Right atrium auricular region (tissue), 2 donors: ENCODE data around the gene CLDN24. TPM values are rescaled to one million over a fixed set of nuclear protein-coding genes. Genes with fewer than 3 reads are reported as not detected.

Source experiments
- DNase-seq: peaks from one replicate; pipeline ENCODE4 v3.0.0-alpha.2; 2019; ENCODE audit warnings: low spot score
- H3K27ac ChIP-seq, 2 donors: fragments of 200-600 bp; sonication (generic); 1 replicate in 1 of 2; 2 replicates in 1 of 2; pipeline ENCODE4 v1.5.1; 2016 to 2019
- H3K27me3 ChIP-seq, 2 donors: fragments of 200-600 bp; sonication (generic); one replicate each; pipeline versions ENCODE4 v1.5.1 to v1.6.0; 2017 to 2019
- H3K36me3 ChIP-seq: fragments of 200-600 bp; sonication (generic); one replicate; pipeline ENCODE4 v1.5.1; 2016
- H3K4me1 ChIP-seq, 2 donors: fragments of 200-600 bp; sonication (generic); one replicate each; pipeline versions ENCODE4 v1.5.1 to v1.6.0; 2017 to 2019
- H3K4me3 ChIP-seq, 2 donors: fragments of 200-600 bp; sonication (generic); 1 replicate in 1 of 2; 2 replicates in 1 of 2; pipeline ENCODE4 v1.5.1; 2017 to 2019; ENCODE audit warnings: mild to moderate bottlenecking in 1 of 2, moderate library complexity in 1 of 2
- H3K9me3 ChIP-seq, 2 donors: fragments of 200-600 bp; sonication (generic); one replicate each; pipeline ENCODE4 v1.5.1; 2019
- total RNA-seq, 2 donors: library from RNA; depleted of rRNA; stranded (reverse); fragments of >200 nt; gene quantifications; one replicate each; pipeline ENCODE4 v1.1.0, GENCODE V29; 2016
- TF ChIP-seq, protein P1 (sequence below), 2 donors: fragments of 200-600 bp; sonication (generic); IDR thresholded peaks; one replicate each; pipeline ENCODE4 v1.5.1; 2019; ENCODE audit warnings: antibody characterized with exemption in 2 of 2

Gene CLDN24
- total RNA-seq, 2 donors from 2014 or later, result not detected

DNA sequence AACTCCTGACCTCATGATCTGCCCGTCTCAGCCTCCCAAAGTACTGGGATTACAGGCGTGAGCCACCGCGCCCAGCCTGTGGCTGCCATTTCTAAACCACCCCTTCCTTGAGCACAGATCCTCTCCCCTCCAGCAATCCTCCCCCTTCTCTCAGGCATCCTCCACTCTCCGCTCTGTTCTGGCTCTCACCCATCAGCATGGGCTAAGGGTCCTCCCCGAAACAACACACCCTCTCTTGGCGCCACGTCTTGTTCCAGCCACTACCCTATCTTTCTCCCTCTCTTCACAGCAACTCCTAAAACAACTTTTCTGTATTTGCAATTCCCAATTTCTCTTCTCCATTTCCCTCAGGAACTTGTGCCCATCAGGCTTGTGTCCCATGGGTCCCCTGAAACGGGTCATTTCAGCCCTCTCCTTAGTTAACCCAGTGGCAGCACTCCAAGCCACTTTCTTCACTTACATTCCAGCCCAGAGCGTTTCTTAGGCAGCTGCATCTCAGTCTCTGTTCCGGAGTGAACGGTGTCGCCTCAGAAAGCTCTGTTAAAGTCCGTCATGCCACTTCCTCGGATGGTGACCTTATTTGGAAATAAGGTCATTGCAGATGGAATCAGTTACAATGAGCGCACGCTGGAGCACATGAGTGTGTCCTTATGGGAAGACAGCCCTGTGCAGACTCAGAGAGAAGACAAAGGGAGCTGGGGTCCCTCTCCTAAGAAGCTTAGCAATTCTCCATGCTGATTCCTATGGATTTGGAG lies 28.3 kb upstream of the CLDN24 start:
- H3K27me3 ChIP-seq, result no peaks in the 10 kb centered on the region
- no peak overlapping the region for H3K4me3 ChIP-seq
- TF ChIP-seq, protein P1, sequence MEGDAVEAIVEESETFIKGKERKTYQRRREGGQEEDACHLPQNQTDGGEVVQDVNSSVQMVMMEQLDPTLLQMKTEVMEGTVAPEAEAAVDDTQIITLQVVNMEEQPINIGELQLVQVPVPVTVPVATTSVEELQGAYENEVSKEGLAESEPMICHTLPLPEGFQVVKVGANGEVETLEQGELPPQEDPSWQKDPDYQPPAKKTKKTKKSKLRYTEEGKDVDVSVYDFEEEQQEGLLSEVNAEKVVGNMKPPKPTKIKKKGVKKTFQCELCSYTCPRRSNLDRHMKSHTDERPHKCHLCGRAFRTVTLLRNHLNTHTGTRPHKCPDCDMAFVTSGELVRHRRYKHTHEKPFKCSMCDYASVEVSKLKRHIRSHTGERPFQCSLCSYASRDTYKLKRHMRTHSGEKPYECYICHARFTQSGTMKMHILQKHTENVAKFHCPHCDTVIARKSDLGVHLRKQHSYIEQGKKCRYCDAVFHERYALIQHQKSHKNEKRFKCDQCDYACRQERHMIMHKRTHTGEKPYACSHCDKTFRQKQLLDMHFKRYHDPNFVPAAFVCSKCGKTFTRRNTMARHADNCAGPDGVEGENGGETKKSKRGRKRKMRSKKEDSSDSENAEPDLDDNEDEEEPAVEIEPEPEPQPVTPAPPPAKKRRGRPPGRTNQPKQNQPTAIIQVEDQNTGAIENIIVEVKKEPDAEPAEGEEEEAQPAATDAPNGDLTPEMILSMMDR (IDR thresholded peaks at IDR 0.05), result no peak
- no peaks in the 10 kb centered on the region for H3K9me3 ChIP-seq
- H3K4me1 ChIP-seq, result no peaks in the 10 kb centered on the region
- no peaks in the 10 kb centered on the region for H3K36me3 ChIP-seq
- DNase-seq, result no peak
- no peak overlapping the region for H3K27ac ChIP-seq

DNA sequence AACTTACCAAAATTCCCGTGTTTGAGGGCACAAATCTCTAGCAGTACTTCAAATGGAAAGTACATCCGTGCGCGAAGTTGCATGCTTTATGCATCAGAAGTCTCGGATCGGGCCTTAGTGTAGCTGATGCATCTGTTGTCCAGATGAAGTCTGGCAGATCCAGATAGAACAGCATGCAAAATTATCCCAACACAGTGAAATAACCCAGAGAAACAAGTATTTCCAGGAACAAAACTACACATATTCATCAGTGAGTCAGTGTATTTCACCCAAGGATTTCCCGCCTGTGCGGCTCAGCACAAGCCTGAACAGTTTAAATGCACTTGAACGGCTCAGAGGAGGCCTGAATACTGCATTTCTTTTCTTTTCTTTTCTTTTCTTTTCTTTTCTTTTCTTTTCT lies 27.4 kb upstream of the CLDN24 start:
- H3K4me1 ChIP-seq, result no peaks in the 10 kb centered on the region
- no peak overlapping the region for H3K4me3 ChIP-seq
- no peaks in the 10 kb centered on the region for H3K9me3 ChIP-seq
- no peak for DNase-seq
- H3K27me3 ChIP-seq, result no peaks in the 10 kb centered on the region
- TF ChIP-seq, protein P1 (IDR thresholded peaks at IDR 0.05), result no peak
- H3K36me3 ChIP-seq, result no peaks in the 10 kb centered on the region
- H3K27ac ChIP-seq, result no peak overlapping the region

DNA sequence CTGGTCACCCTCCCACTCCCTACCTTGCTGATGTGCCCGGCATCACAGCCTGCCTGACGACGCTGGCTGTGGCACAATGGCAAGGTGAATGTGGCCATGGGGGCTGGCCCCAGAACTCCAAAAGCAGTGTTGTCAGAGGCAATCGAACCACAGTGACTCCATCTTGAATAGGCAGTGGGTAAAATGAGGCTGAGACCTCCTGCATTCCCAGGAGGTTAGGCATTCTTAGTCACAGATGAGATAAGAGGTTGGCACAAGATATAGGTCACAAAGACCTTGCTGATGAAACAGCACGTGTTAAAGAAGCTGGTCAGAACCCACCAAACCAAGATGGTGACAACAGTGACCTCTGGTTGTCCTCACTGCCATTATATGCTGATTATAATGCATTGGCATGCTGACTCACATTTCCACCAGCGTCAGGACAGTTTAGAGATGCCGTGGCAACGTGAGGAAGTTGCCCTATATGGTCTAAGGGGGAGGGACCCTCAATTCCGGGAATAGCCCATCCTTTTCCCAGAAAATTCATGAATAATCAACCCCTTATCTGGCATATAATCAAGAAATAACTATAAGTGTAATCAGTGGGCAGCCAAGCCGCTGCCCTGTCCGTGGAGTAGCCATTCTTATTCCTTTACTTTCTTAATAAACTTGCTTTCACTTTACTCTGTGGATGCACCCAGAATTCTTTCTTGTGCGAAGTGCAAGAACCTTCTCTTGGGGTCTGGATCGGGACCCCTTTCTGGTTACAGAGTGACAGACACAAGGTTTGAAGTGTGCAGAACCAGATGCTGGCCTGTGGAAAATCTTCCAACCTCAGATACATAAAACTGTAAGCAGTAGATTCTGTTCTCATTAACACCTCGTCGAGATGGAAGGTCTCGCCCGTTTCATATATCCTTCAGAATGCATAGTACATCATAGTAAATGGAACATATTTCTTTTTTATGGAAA lies 26.8 kb upstream of the CLDN24 start:
- no peak for DNase-seq

DNA sequence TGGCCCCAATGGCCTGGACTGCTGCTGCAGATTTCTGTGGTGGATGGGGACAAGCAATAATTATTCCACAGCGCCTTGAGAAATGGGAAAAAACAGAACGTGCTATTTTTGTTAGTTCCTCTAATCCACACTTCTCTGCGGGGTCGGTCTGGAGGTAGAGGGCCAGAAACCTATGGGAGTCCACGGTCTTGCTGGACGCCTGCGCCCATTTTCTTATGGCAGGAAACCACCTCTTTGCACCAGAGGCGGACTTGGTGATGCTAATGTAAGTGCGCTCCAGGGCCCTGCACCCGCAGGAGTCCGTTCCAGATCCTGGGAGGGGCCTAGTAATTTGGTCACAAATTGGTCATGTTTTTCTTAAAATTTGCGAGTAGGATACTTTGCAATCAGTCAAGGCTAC lies 25.9 kb upstream of the CLDN24 start:
- H3K9me3 ChIP-seq, result no peaks in the 10 kb centered on the region
- H3K27ac ChIP-seq, result no peak overlapping the region
- H3K4me1 ChIP-seq, result peaks cover 0 to 1% of the 10 kb centered on the region in 2 donors
- no peaks in the 10 kb centered on the region for H3K36me3 ChIP-seq
- no peaks in the 10 kb centered on the region for H3K27me3 ChIP-seq
- no peak overlapping the region for H3K4me3 ChIP-seq
- TF ChIP-seq, protein P1 (IDR thresholded peaks at IDR 0.05), result no peak
- no peak for DNase-seq

More for the DNA sequence above, 26.8 kb upstream of the CLDN24 start:
- no peaks in the 10 kb centered on the region for H3K9me3 ChIP-seq
- H3K4me1 ChIP-seq, result no peaks in the 10 kb centered on the region
- TF ChIP-seq, protein P1 (IDR thresholded peaks at IDR 0.05), result no peak
- H3K27me3 ChIP-seq, result no peaks in the 10 kb centered on the region
- no peak overlapping the region for H3K27ac ChIP-seq
- no peaks in the 10 kb centered on the region for H3K36me3 ChIP-seq
- no peak overlapping the region for H3K4me3 ChIP-seq

DNA sequence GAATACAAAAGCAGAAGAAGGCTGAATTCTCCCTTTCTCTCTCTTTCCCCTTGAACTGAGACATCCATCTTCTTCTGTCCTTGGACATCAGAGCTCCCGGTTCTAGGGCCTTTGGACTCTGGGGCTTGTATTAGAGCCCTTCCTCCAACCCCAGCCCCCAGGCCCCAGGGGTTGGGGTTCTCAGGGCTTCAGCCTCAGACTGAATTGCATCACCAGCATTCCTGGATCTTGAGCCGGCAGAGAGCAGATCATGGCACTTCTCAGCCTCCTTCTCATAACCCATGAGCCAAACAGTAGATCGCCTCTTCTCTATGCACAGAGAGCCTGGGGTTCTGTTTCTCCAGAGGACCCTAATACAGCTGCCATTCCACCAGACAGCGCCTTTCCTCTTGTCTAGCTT lies 25.3 kb upstream of the CLDN24 start:
- Histone ChIP-seq H3K4me1 (peaks cover 0 to 7% of the 10 kb centered on the region in 2 donors), H3K36me3 (no peaks in the 10 kb centered on the region), H3K27ac (no peak overlapping the region), H3K4me3 (no peak overlapping the region), H3K9me3 (no peaks in the 10 kb centered on the region), H3K27me3 (no peaks in the 10 kb centered on the region)
- DNase-seq, result no peak
- TF ChIP-seq, protein P1 (IDR thresholded peaks at IDR 0.05), result no peak
